Endothelial cell of umbilical vein (primary cell): ENCODE measurements around the gene SMC6.

Experiments used
- POLR2A ChIP-seq: IDR thresholded peaks from 2 replicates; pipeline ENCODE4 v1.6.1; 2012; ENCODE audit warnings: low read depth, mild to moderate bottlenecking, control low read depth, low read length
- TF ChIP-seq, protein P1 (sequence below), 2 donors: IDR thresholded peaks; 1 replicate in 1 of 2; 2 replicates in 1 of 2; pipeline ENCODE4 v1.5.1; 2011; ENCODE audit warnings: low read length in 2 of 2, mild to moderate bottlenecking in 2 of 2, moderate library complexity in 2 of 2, control low read depth in 1 of 2, inconsistent platforms in 1 of 2, low read depth in 1 of 2; ENCODE audit not compliant: insufficient read depth in 1 of 2; ENCODE audit errors: extremely low read depth in 1 of 2

- TF ChIP-seq POLR2A: no peak
- TF ChIP-seq, protein P1, sequence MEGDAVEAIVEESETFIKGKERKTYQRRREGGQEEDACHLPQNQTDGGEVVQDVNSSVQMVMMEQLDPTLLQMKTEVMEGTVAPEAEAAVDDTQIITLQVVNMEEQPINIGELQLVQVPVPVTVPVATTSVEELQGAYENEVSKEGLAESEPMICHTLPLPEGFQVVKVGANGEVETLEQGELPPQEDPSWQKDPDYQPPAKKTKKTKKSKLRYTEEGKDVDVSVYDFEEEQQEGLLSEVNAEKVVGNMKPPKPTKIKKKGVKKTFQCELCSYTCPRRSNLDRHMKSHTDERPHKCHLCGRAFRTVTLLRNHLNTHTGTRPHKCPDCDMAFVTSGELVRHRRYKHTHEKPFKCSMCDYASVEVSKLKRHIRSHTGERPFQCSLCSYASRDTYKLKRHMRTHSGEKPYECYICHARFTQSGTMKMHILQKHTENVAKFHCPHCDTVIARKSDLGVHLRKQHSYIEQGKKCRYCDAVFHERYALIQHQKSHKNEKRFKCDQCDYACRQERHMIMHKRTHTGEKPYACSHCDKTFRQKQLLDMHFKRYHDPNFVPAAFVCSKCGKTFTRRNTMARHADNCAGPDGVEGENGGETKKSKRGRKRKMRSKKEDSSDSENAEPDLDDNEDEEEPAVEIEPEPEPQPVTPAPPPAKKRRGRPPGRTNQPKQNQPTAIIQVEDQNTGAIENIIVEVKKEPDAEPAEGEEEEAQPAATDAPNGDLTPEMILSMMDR (IDR thresholded peaks at IDR 0.05; ENCODE audit: extremely low read depth in 1 of 2, insufficient read depth in 1 of 2, low read depth in 1 of 2, low read length in 2 of 2): no peak
Measured at GRCh38 chr2:17798338-17798737, 44.7 kb upstream of the SMC6 start.
